Measurements from ENCODE around the gene TRAK1.

Gene TRAK1

DNA sequence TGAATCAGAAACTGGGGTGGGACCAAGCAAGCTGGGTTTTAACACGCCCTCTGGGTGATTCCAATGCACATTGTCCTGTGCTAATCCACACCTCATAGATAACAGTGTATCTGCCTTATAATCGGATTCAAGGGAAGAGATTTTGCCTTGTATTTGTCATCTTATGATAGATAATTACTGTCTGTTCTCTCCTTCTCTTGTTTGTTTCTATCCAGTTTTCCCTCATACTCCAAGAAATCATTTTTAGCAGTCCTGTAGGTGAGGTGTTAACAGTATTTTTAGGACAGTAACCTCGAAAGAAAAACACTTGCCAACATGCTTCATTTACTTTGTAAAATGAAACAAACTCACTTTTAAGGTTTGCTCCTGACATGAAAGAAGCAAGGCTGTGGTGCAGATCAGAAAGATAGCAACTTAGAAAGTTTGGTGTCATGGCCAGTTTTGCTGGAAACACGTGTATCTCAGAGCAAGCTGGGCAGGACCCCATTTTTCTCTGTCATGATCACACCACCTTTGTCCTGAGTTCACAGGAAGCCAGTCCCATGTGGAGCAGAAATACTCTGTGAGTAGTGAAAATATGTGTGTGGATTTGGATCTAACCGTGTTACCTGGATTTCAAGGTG, 72.6 kb downstream of the TRAK1 start:
- POLR2A ChIA-PET: no interaction called here
- TF ChIP-seq, protein P1, sequence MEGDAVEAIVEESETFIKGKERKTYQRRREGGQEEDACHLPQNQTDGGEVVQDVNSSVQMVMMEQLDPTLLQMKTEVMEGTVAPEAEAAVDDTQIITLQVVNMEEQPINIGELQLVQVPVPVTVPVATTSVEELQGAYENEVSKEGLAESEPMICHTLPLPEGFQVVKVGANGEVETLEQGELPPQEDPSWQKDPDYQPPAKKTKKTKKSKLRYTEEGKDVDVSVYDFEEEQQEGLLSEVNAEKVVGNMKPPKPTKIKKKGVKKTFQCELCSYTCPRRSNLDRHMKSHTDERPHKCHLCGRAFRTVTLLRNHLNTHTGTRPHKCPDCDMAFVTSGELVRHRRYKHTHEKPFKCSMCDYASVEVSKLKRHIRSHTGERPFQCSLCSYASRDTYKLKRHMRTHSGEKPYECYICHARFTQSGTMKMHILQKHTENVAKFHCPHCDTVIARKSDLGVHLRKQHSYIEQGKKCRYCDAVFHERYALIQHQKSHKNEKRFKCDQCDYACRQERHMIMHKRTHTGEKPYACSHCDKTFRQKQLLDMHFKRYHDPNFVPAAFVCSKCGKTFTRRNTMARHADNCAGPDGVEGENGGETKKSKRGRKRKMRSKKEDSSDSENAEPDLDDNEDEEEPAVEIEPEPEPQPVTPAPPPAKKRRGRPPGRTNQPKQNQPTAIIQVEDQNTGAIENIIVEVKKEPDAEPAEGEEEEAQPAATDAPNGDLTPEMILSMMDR (IDR thresholded peaks at IDR 0.05; ENCODE audit: control extremely low read depth, extremely low read depth, low read depth, missing control alignments): no peak
- CTCF ChIA-PET: no interaction called here
- no peak for DNase-seq (ENCODE audit: extremely low spot score)

DNA sequence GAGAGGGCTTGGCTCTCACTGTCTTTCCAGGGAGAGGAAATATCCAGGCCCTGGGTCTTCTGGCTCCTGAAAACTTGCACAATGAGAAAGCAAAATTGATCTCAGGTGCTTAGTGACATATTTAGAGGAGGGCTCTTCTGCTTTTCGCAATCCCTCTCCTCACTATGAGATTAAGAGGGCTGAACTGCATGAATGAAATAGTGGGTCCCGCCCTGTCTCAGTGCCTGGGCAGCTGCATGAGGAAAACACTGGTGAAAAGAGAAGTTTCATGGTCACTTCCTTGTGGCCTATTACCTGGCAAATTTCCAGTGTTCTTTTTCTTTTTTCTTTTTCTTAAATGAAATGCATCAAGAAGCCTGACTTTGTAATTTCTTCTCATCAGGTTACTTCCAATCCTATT, 73.5 kb downstream of the TRAK1 start:
- TF ChIP-seq, protein P1 (IDR thresholded peaks at IDR 0.05; ENCODE audit: control extremely low read depth, extremely low read depth, low read depth, missing control alignments): no peak
- CTCF ChIA-PET: no interaction called here
- POLR2A ChIA-PET: no interaction called here
- no peak for DNase-seq (ENCODE audit: extremely low spot score)

DNA sequence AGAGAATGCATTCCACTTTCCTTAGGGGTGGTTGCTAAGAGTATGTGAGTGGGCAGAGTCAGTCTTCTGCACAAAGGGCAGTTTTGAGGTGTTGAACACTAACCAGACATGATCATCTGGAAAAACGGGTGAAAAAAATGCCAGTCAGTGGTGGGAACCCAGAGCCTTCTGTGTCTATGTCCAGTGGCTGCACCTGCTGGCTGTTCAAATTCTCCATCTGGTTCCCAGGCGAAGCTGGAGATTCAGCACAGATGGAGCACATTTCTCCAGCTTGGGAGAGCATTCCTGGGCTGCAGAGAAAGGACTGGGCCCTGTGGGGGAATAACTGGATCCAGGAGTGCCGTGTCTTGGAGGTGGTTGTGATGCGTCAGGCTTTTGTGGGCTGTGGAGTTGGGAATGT, 74.1 kb downstream of the TRAK1 start:
- ChIA-PET POLR2A (no interaction called here), CTCF (interaction anchor here (21.9 kb wide), 1 partner anchor 25 kb away, joined by 276 read pairs; no protein-coding TSS in a partner anchor)
- no peak for DNase-seq (ENCODE audit: extremely low spot score)
- TF ChIP-seq, protein P1 (IDR thresholded peaks at IDR 0.05; ENCODE audit: control extremely low read depth, extremely low read depth, low read depth, missing control alignments): no peak

DNA sequence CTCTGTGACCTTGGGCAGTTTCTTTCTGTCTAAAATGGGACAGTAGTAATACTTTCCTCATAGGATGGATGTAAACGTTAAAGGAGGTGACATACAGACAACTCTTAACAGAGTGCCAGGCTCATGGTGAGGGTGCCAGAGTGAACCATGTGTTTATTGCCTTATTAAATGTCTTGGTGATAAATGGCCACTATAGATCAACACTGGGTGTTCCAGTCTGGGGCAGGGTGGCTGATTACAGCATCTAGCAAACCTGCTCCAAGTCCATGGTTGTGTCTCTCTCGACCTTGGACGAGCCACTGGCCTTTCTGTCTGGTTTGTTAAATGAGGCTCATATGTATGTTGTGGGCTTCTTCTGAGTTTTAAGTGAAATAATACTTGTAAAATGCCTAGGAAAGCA, 75.1 kb downstream of the TRAK1 start:
- TF ChIP-seq, protein P1 (IDR thresholded peaks at IDR 0.05; ENCODE audit: control extremely low read depth, extremely low read depth, low read depth, missing control alignments): no peak
- ChIA-PET POLR2A (no interaction called here), CTCF (interaction anchor here (1.0 to 21.9 kb wide), 3 partner anchors 8 to 24 kb away, joined by 3 to 276 read pairs (median 3); no protein-coding TSS in a partner anchor)
- no peak for DNase-seq (ENCODE audit: extremely low spot score)

DNA sequence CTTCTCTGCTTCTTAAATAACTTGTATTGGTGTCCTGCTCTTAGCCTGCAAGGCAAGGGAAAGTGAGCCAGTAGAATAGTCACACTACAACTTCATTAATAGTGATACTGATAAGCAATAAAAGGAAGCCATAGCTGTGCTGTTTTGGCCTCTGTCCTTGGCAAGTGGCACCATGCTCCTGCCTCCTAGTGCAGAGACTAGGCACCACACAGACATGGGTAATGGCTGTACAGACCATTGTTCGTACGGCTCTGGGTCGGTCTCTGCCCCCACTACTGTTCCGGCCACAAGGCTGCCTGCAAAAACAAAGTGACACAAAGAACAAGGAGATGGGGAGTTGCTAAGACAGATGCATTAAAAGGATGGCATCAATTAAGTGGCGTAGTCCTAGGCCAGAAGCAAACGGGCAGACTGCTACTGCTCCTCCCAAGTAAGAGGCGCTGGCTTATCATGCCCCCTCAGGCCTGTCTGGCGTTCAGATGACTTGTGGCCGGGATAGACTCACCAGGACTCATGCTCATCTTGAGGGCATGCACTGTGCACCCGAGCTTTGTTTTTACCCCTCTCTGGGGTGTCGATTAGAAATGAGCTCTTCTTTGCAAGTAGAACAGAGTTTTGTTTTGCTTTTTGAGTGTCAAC, 75.6 kb downstream of the TRAK1 start:
- POLR2A ChIA-PET: no interaction called here
- CTCF ChIA-PET: interaction anchor here (1.0 to 21.9 kb wide), 3 partner anchors 7 to 23 kb away, joined by 3 to 276 read pairs (median 3); no protein-coding TSS in a partner anchor

DNA sequence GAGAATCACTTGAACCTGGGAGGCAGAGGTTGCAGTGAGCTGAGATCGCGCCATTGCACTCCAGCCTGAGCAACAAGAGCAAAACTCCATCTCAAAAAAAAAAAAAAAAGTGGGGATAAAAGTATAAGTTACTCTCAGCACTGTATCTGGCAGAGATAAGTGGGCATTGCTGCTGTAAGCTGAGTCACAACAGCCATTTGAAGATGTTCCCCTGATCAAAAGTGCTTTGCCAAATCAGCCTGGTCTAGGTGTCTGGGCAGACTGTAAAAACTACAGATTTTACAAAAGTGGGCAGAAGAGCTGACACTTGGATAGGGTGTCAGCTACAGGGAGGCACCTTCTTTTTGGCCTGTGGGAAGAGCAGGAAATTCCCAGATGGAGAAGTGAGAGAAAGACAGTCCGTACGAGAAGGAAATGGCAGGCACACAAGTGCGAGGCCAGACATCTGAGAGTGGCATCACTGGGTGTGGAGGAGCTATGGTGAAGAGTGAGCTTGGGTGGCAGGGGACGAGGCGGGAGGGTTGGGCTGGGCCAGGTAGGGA, 78.5 kb downstream of the TRAK1 start:
- POLR2A ChIA-PET: no interaction called here
- TF ChIP-seq, protein P1 (IDR thresholded peaks at IDR 0.05; ENCODE audit: control extremely low read depth, extremely low read depth, low read depth, missing control alignments): no peak
- CTCF ChIA-PET: interaction anchor here (1.4 to 21.9 kb wide), 2 partner anchors 20 to 50 kb away, joined by 5 to 276 read pairs; no protein-coding TSS in a partner anchor
- no peak for DNase-seq (ENCODE audit: extremely low spot score)

More for the DNA sequence above, 75.6 kb downstream of the TRAK1 start:
- TF ChIP-seq, protein P1 (IDR thresholded peaks at IDR 0.05; ENCODE audit: control extremely low read depth, extremely low read depth, low read depth, missing control alignments): no peak
- DNase-seq (ENCODE audit: extremely low spot score): no peak

Data from GM10248 (cell line).